Measurements from ENCODE around the gene RMI2.

RMI2 gene

DNA sequence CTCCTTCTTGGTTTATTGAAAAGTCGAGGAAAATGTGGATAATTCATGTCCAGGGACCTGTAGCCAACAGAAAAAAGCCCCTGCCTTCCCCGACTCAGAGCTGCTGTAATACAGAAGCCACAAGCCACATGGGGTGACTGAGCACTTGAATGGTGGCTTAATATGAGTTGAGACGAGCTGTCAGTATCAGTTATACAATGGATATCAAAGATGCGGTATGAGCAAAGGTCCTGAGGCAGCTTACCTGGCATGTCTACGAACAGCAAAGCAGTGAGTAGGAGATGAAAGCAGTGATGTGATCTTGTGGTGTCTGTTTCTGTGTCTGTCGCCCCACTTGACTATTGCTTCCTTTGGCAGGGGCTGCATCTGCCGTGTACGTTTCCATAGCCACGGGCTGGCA, 12.2 kb upstream of the RMI2 start:
- H3K36me3 ChIP-seq (ENCODE audit: control insufficient read depth in 2 of 2, insufficient read depth in 1 of 2, low read length in 2 of 2): no peaks in the 10 kb centered on the region
- H3K4me3 ChIP-seq (ENCODE audit: low read depth, low read length): no peak overlapping the region
- ChIA-PET CTCF (interaction anchor here (1.2 kb wide), 1 partner anchor 14 kb away, joined by 3 read pairs; no protein-coding TSS in a partner anchor), POLR2A (interaction anchor here (0.6 to 1.3 kb wide), 2 partner anchors 75 to 77 kb away, joined by 3 to 4 read pairs; partner anchors contain the start of gene SOCS1)
- no peaks in the 10 kb centered on the region for H3K9me3 ChIP-seq (ENCODE audit: control insufficient read depth, insufficient read depth, low read depth, low read length)
- TF ChIP-seq, protein P1, sequence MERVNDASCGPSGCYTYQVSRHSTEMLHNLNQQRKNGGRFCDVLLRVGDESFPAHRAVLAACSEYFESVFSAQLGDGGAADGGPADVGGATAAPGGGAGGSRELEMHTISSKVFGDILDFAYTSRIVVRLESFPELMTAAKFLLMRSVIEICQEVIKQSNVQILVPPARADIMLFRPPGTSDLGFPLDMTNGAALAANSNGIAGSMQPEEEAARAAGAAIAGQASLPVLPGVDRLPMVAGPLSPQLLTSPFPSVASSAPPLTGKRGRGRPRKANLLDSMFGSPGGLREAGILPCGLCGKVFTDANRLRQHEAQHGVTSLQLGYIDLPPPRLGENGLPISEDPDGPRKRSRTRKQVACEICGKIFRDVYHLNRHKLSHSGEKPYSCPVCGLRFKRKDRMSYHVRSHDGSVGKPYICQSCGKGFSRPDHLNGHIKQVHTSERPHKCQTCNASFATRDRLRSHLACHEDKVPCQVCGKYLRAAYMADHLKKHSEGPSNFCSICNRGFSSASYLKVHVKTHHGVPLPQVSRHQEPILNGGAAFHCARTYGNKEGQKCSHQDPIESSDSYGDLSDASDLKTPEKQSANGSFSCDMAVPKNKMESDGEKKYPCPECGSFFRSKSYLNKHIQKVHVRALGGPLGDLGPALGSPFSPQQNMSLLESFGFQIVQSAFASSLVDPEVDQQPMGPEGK (tag by site-specific recombination; IDR thresholded peaks at IDR 0.05): no peak
- TF ChIP-seq ZNF623 (tag by site-specific recombination; IDR thresholded peaks at IDR 0.05) (peak; percentile 91), MYNN (tag by site-specific recombination; IDR thresholded peaks at IDR 0.05; ENCODE audit: borderline replicate concordance) (no peak), BCL11B (tag by site-specific recombination; IDR thresholded peaks at IDR 0.05; ENCODE audit: low read depth) (no peak)
- H3K4me1 ChIP-seq (ENCODE audit: control insufficient read depth, insufficient read depth, low read length): no peaks in the 10 kb centered on the region
- no peak overlapping the region for H3K27ac ChIP-seq (ENCODE audit: extremely low read depth, low read depth, low read length)

DNA sequence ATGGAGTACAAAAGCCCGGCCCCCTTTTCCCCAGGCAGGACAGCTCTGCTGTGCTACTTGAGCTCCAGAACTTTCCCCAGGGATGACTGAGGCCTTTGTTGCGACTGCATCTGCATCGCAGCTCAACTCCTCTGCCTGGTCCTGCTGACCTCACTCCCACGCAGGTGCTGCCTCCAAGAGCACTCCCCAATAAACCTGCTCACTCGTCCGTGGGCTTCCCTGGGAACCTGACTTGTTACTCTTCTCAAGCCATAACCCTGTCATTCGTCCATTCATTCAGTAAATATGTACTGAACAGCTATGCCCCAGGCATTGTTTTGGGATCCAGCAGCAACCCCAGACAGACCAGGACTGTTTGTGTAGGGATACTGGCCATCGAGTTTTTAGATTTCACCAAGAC, 11.6 kb upstream of the RMI2 start:
- H3K4me1 ChIP-seq (ENCODE audit: control insufficient read depth, insufficient read depth, low read length): no peaks in the 10 kb centered on the region
- no peak overlapping the region for H3K4me3 ChIP-seq (ENCODE audit: low read depth, low read length)
- no peaks in the 10 kb centered on the region for H3K36me3 ChIP-seq (ENCODE audit: control insufficient read depth in 2 of 2, insufficient read depth in 1 of 2, low read length in 2 of 2)
- TF ChIP-seq ZNF473 (tag by site-specific recombination; IDR thresholded peaks at IDR 0.05) (no peak), ZNF670 (tag by site-specific recombination; IDR thresholded peaks at IDR 0.05; ENCODE audit: low read depth) (no peak), ZNF138 (tag by site-specific recombination; IDR thresholded peaks at IDR 0.05; ENCODE audit: borderline replicate concordance) (no peak), ZNF426 (tag by site-specific recombination; IDR thresholded peaks at IDR 0.05) (no peak), ZNF768 (tag by site-specific recombination; IDR thresholded peaks at IDR 0.05) (no peak), ZNF48 (tag by site-specific recombination; IDR thresholded peaks at IDR 0.05) (no peak), ZNF658 (tag by site-specific recombination; IDR thresholded peaks at IDR 0.05) (no peak), ZNF776 (tag by site-specific recombination; IDR thresholded peaks at IDR 0.05; ENCODE audit: borderline replicate concordance) (no peak), ZNF558 (tag by site-specific recombination; IDR thresholded peaks at IDR 0.05) (no peak), OSR2 (tag by site-specific recombination; IDR thresholded peaks at IDR 0.05) (no peak), ZNF707 (tag by site-specific recombination; IDR thresholded peaks at IDR 0.05) (no peak), ZNF664 (tag by site-specific recombination; IDR thresholded peaks at IDR 0.05) (no peak), ZNF423 (tag by site-specific recombination; IDR thresholded peaks at IDR 0.05) (no peak), ZNF629 (tag by site-specific recombination; IDR thresholded peaks at IDR 0.05) (no peak), ZNF433 (tag by site-specific recombination; IDR thresholded peaks at IDR 0.05; ENCODE audit: low read depth) (no peak)
- TF ChIP-seq, protein P2, sequence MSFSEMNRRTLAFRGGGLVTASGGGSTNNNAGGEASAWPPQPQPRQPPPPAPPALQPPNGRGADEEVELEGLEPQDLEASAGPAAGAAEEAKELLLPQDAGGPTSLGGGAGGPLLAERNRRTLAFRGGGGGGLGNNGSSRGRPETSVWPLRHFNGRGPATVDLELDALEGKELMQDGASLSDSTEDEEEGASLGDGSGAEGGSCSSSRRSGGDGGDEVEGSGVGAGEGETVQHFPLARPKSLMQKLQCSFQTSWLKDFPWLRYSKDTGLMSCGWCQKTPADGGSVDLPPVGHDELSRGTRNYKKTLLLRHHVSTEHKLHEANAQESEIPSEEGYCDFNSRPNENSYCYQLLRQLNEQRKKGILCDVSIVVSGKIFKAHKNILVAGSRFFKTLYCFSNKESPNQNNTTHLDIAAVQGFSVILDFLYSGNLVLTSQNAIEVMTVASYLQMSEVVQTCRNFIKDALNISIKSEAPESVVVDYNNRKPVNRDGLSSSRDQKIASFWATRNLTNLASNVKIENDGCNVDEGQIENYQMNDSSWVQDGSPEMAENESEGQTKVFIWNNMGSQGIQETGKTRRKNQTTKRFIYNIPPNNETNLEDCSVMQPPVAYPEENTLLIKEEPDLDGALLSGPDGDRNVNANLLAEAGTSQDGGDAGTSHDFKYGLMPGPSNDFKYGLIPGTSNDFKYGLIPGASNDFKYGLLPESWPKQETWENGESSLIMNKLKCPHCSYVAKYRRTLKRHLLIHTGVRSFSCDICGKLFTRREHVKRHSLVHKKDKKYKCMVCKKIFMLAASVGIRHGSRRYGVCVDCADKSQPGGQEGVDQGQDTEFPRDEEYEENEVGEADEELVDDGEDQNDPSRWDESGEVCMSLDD (tag by site-specific recombination; IDR thresholded peaks at IDR 0.05): no peak
- TF ChIP-seq, protein P3, sequence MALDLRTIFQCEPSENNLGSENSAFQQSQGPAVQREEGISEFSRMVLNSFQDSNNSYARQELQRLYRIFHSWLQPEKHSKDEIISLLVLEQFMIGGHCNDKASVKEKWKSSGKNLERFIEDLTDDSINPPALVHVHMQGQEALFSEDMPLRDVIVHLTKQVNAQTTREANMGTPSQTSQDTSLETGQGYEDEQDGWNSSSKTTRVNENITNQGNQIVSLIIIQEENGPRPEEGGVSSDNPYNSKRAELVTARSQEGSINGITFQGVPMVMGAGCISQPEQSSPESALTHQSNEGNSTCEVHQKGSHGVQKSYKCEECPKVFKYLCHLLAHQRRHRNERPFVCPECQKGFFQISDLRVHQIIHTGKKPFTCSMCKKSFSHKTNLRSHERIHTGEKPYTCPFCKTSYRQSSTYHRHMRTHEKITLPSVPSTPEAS (tag by site-specific recombination; IDR thresholded peaks at IDR 0.05): no peak
- TF ChIP-seq, protein P4, sequence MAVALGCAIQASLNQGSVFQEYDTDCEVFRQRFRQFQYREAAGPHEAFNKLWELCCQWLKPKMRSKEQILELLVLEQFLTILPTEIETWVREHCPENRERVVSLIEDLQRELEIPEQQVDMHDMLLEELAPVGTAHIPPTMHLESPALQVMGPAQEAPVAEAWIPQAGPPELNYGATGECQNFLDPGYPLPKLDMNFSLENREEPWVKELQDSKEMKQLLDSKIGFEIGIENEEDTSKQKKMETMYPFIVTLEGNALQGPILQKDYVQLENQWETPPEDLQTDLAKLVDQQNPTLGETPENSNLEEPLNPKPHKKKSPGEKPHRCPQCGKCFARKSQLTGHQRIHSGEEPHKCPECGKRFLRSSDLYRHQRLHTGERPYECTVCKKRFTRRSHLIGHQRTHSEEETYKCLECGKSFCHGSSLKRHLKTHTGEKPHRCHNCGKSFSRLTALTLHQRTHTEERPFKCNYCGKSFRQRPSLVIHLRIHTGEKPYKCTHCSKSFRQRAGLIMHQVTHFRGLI (tag by site-specific recombination; IDR thresholded peaks at IDR 0.05): no peak
- H3K27ac ChIP-seq (ENCODE audit: extremely low read depth, low read depth, low read length): no peak overlapping the region
- no peaks in the 10 kb centered on the region for H3K9me3 ChIP-seq (ENCODE audit: control insufficient read depth, insufficient read depth, low read depth, low read length)
- CTCF ChIA-PET: interaction anchor here (1.2 kb wide), 1 partner anchor 14 kb away, joined by 3 read pairs; no protein-coding TSS in a partner anchor
- POLR2A ChIA-PET: interaction anchor here (1.3 kb wide), 1 partner anchor 78 kb away, joined by 3 read pairs; the partner anchor contains the start of gene SOCS1
